ENCODE data around the gene CHURC1.

CHURC1 gene

GRCh38 chr14:64960762-64961276 is 46.6 kb downstream of the CHURC1 start:
- DNase-seq = no peak

- DNase-seq = no peak
These were observed 49.4 kb downstream of the CHURC1 start for GRCh38 chr14:64963611-64964010.

GRCh38 chr14:64965356-64966000 is 51.2 kb downstream of the CHURC1 start:
- DNase-seq = no peak

- DNase-seq = no peak
These were observed 52.7 kb downstream of the CHURC1 start for GRCh38 chr14:64966976-64967375.

GRCh38 chr14:64968167-64968566 is 53.9 kb downstream of the CHURC1 start:
- DNase-seq = no peak

- no peak for DNase-seq
These were observed 54.4 kb downstream of the CHURC1 start for GRCh38 chr14:64968651-64969050.

- DNase-seq = no peak
These were observed 55.8 kb downstream of the CHURC1 start for GRCh38 chr14:64970041-64970440.

GRCh38 chr14:64970776-64971477 is 56.7 kb downstream of the CHURC1 start:
- DNase-seq = no peak

- DNase-seq = no peak
These were observed 57.3 kb downstream of the CHURC1 start for GRCh38 chr14:64971491-64971942.

GRCh38 chr14:64971943-64972791 is 57.9 kb downstream of the CHURC1 start, which contains the start of gene RAB15:
Gene RAB15, minus strand, starts transcription at chr14:64972336. Its CDS starts 260 bp downstream, at chr14:64972076.
- peak; percentile 51 for DNase-seq

- no peak for DNase-seq
These were observed 58.8 kb downstream of the CHURC1 start for GRCh38 chr14:64973026-64973442.

- no peak for DNase-seq
These were observed 59.6 kb downstream of the CHURC1 start for GRCh38 chr14:64973826-64974225.

GRCh38 chr14:64974563-64974962 is 60.3 kb downstream of the CHURC1 start:
- no peak for DNase-seq

- no peak for DNase-seq
These were observed 65.2 kb downstream of the CHURC1 start for GRCh38 chr14:64979336-64980074.

GRCh38 chr14:64983439-64984310 is 69.4 kb downstream of the CHURC1 start:
- peak; percentile 36 for DNase-seq

Data from activated naive CD4-positive, alpha-beta T cell treated with anti-CD3 and anti-CD28 coated beads, Interleukin-2, amount 50 U/mL, for 16 hours (primary cell).